ENCODE results near the gene CDH1.
"Not testable (repeated sequence)": the region's sequence is repeated elsewhere in the genome, so short reads cannot be mapped to it uniquely, and the experiment has no call there.

The CDH1 gene

DNA sequence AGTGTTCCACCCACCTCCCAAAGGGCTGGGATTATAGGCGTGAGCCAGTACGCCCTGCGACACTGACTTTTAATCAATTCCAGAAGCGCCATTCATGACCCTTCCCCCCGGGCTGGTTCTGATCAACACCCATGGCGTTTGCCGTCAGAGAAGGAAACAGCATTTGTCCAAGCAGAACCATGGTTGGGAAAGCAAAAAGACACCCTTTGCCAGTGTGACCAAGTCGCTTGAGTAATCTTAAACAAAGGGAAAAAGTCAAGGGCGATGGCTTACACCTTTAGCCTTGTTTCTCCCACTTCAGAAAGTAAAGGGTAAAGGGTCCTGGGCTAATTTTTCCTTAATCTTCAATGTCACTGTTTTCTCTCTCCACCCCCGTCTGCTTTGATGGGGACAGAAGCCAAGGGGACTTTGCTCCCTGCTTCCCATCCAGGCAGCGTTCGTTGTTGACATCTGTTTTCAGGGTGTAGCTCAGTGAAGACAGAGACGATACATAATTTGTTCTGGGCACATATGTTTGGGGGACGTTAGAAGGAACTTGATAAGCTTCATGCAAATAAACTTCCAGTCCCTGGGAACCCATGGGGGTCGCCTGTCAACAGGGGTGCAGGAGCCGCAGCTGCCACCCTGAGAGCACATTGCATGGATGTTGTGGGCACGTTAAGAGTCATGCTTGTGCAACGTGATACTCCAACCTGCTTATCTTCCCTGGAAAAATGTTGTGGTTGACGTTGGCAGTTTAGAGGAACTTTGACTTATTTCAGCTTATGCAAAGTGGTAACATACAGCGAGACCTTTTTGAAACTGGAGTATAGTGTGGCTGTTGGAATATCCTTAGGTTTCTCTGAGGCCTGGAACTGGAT, 55.6 kb downstream of the CDH1 start:
- FAIRE-seq, result no peak

DNA sequence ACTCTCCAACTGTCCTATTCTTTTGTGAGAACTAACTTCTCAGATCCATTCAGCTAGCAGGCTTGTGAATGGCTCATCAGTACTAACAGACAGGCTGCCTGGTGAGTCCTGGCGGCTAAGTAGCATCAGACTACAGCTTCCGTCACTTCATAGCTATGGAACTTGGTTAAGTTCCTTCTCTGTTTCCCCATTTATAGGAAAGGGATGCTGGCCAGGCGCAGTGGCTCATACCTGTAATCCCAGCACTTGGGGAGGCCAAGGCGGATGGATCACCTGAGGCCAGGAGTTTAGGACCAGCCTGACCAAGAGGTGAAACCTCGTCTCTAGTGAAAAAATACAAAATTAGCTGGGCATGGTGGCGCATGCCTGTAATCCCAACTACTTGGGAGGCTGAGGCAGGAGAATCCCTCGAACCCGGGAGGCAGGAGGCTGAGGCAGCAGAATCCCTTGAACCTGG, 56.3 kb downstream of the CDH1 start:
- no peak for FAIRE-seq

GRCh38 chr16:68798398-68798797, 61.3 kb downstream of the CDH1 start:
- FAIRE-seq, result no peak

GRCh38 chr16:68800257-68800875, 63.3 kb downstream of the CDH1 start:
- no peak for FAIRE-seq

- FAIRE-seq, result no peak
Measured at GRCh38 chr16:68802190-68802589, 65.1 kb downstream of the CDH1 start.

GRCh38 chr16:68806422-68806821, 69.3 kb downstream of the CDH1 start:
- FAIRE-seq, result no peak

- no peak for FAIRE-seq
Measured at GRCh38 chr16:68806981-68807380, 69.9 kb downstream of the CDH1 start.

GRCh38 chr16:68814516-68814915, 77.4 kb downstream of the CDH1 start:
- FAIRE-seq, result no peak

DNA sequence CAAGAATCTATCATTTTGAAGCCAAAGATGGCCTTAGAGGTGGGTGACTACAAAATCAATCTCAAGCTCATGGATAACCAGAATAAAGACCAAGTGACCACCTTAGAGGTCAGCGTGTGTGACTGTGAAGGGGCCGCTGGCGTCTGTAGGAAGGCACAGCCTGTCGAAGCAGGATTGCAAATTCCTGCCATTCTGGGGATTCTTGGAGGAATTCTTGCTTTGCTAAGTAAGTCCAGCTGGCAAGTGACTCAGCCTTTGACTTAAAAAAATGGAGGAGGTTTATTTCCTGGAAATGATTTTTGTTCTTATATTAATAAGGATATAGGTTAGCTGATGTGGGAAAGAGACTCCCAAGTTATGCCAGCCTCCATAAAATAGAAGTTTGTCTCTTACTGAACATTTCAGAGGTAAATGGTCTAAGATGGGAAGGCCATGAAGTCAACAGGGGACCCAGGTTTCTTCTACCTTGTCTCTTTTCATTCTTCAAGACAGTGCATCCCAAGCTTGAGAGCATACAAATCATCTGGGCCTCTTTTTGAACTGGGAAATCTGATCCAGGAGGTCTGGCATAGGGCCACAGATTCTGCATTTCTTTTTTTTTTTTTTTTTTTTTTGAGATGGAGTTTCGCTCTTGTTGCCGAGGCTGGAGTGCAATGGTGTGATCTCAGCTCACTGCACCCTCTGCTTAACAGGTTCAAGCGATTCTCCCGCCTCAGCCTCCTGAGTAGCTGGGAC, 86.5 kb downstream of the CDH1 start:
- FAIRE-seq, result no peak

GRCh38 chr16:68825427-68825826, 88.3 kb downstream of the CDH1 start:
- FAIRE-seq, result no peak

DNA sequence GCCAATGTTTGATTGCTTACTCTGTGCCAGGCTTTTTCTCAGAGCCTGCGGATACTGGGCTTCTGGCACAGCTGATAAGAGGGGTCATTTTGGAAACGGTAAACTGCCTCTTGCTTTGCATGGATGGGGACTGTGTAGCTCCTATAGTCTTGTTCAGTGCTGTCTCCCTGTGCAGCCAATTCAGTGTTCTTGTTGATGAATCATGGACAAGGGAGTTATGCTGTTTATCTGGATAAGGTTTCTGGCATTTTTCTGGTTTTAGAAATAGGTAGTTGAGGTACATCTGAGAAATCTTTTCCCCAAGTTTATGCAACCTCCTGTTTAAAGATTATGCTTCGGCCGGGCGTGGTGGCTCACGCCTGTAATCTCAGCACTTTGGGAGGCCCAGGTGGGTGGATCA, 89.6 kb downstream of the CDH1 start:
- FAIRE-seq, result no peak

DNA sequence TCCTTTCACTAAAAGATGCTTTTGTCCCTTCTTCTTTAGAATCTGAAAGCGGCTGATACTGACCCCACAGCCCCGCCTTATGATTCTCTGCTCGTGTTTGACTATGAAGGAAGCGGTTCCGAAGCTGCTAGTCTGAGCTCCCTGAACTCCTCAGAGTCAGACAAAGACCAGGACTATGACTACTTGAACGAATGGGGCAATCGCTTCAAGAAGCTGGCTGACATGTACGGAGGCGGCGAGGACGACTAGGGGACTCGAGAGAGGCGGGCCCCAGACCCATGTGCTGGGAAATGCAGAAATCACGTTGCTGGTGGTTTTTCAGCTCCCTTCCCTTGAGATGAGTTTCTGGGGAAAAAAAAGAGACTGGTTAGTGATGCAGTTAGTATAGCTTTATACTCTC, 96.2 kb downstream of the CDH1 start:
- FAIRE-seq, result no peak

DNA sequence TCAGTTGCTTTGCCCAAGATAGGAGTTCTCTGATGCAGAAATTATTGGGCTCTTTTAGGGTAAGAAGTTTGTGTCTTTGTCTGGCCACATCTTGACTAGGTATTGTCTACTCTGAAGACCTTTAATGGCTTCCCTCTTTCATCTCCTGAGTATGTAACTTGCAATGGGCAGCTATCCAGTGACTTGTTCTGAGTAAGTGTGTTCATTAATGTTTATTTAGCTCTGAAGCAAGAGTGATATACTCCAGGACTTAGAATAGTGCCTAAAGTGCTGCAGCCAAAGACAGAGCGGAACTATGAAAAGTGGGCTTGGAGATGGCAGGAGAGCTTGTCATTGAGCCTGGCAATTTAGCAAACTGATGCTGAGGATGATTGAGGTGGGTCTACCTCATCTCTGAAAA, 97.5 kb downstream of the CDH1 start:
- FAIRE-seq, result no peak

DNA sequence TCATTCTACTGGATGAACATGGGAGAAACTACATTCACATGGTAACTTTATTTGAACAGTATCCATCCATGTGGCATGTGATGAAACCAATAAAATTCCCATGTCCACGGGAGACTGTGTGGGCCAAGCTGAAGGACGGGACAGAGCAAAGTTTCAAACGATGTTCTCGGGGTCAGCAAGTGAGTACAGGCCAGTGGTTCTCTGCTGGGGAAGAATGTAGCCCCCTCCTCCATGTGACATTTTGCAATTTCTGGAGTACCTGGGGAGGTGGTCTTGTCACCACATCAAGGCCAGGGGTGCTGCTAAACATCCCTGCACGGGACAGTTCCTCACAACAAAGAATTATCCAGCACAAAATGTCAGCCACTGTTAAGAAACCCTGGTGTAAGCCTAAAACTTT, 98.9 kb downstream of the CDH1 start:
- FAIRE-seq, result no peak

GRCh38 chr16:68839831-68840230, 102.7 kb downstream of the CDH1 start:
- FAIRE-seq, result no peak

- not testable (repeated sequence) for FAIRE-seq
Measured at GRCh38 chr16:68842964-68843481, 105.9 kb downstream of the CDH1 start.

DNA sequence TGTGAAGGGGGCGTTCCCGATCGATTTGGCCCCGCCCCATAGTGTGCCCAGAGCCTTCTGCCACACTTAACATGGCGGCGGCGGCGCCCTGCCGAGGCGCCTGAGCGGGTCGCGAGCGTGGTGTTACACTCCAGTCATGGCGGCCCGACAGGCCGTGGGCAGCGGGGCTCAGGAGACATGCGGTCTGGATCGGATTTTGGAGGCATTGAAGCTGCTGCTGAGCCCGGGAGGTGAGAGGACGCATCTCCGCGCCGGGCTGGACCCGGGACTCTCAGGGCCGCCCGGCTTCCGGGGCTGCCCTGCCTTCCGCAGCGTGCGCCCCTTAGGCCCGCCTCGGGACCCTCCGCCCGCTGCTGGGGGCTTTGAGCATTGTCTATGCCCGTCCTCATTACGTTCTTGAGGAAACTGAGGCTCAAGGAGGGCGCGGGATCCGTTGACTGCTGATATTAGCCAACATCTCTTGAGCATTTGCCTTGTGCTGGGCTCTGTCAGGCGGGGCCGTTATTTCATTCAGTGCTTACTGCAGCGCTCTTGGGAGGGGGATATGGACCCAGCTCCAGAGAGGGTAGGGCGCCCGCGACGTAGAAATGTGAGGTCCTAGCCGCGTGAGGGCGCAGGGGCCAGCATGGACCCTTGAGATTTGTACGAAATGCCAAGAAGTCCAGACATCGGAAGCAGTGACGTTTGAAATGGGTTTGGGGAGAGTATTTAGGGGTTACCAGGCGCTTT, 106.6 kb downstream of the CDH1 start, which contains the start of gene TANGO6:
TSS of gene TANGO6 (plus strand) at position 50 of the 729 bp plus-strand sequence. CDS start at position 137, 87 bp downstream.
- no peak for FAIRE-seq

DNA sequence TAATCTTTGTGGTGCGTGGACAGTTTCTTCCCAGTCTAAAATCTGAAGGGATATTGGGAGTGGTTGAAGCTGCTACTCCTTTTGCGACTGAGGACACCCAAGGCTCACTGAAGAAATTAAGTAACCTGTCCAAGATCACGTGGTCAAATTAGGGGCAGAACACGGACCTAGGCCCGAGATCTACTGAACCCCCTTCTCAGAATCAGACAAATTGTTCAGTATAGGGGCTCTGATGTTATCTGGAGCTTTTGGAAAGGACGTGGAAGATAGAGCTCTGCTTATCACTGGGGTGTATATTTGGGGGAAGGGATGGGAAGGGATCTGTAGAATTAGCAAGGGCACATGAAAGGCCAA, 107.1 kb downstream of the CDH1 start:
- no peak for FAIRE-seq

DNA sequence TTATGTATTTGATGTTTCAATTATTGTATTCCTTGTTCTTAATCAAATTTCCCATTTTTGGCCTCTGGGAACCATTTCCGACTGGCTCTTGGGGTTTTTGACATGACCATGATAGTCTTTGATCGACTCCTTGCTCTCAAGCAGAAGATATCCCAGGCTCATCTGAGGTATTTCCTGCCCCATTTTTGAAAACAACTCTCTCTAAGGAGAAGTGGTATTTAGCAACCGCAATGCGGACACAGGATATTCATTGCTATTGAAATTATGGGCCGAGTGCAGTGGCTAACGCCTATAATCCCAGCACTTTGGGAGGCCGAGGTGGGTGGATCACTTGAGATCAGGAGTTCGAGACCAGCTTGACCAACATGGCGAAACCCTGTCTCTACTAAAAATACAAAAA, 111.7 kb downstream of the CDH1 start:
- no peak for FAIRE-seq

DNA sequence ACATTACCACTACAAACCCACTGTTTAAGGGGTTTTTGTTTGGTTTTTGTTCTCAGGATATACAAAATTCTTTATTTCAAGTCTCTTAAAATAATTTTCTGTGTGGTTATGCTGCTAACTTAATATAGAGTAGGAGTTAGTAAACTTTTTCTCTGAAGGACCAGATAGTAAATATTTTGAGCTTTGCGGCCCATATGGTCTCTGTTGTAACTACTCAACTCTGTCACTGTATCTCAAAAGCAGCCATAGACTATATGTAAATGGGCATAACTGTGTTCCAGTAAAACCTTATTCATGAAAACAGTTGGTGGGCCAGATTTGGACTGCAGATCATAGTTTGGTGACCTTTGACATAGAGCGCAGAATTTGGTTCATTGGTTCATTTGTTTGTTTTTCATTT, 113.4 kb downstream of the CDH1 start:
- no peak for FAIRE-seq

DNA sequence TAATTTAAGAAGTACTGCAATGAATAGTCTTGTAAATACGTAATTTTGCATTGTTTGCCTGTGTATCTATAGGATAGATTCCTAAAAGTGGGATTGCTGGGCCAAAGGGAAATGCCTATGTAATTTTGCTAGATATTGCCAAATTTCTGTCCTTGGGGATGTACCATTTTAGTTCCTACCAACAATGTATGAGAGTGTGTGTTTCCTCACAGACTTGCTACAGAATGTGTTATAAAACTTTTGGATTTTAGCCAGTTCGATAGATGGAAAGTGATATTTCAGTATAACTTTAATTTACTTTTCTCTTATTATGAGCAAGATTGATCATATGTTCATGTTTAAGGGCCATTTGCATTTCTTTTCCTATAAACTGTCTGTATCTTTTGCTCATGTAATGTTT, 114.5 kb downstream of the CDH1 start:
- FAIRE-seq, result no peak

- no peak for FAIRE-seq
Measured at GRCh38 chr16:68857479-68857878, 120.4 kb downstream of the CDH1 start.

GRCh38 chr16:68859828-68860227, 122.7 kb downstream of the CDH1 start:
- FAIRE-seq, result no peak

Data from colon (tissue), 2 donors.